ENCODE measurements around the gene HSDL1. TPM values are rescaled to one million over a fixed set of nuclear protein-coding genes. Genes with fewer than 3 reads are reported as not detected.

HSDL1 gene
- total RNA-seq, 1 donor, result 18.1 TPM

GRCh38 chr16:84143784-84144199 lies 1.2 kb downstream of the HSDL1 start:
- Histone ChIP-seq H3K4me2 (ENCODE audit: insufficient read depth, low read length) (peak overlapping the region; percentile 99), H3K27me3 (ENCODE audit: insufficient read depth, low read length) (peaks cover 9% of the 10 kb centered on the region), H3K4me1 (ENCODE audit: insufficient read depth, low read length) (peaks cover 7% of the 10 kb centered on the region), H3K36me3 (ENCODE audit: insufficient read depth, low read length) (no peaks in the 10 kb centered on the region), H3K4me3 (ENCODE audit: insufficient read depth, low read length) (peak overlapping the region; percentile 90), H2AFZ (ENCODE audit: low read length) (peak overlapping the region; percentile 93), H4K20me1 (ENCODE audit: insufficient read depth, low read length) (peaks cover 9% of the 10 kb centered on the region), H3K9me3 (ENCODE audit: low read depth, low read length) (no peaks in the 10 kb centered on the region), H3K27ac (ENCODE audit: low read depth, low read length) (peak overlapping the region; percentile 2), H3K79me2 (ENCODE audit: insufficient read depth, low read length) (peaks cover 52% of the 10 kb centered on the region)
- no peak for TF ChIP-seq CTCF (IDR thresholded peaks at IDR 0.05; ENCODE audit: extremely low read depth, low read depth, low read length)
- no peak for DNase-seq (ENCODE audit: insufficient read length, low spot score, missing footprints)

- H3K4me3 ChIP-seq (ENCODE audit: insufficient read depth, low read length), result no peak overlapping the region
- DNase-seq (ENCODE audit: insufficient read length, low spot score, missing footprints), result no peak
- H2AFZ ChIP-seq (ENCODE audit: low read length), result no peak overlapping the region
- H3K27me3 ChIP-seq (ENCODE audit: insufficient read depth, low read length), result peaks cover 9% of the 10 kb centered on the region
- no peak overlapping the region for H3K27ac ChIP-seq (ENCODE audit: low read depth, low read length)
- no peaks in the 10 kb centered on the region for H3K36me3 ChIP-seq (ENCODE audit: insufficient read depth, low read length)
- no peak for TF ChIP-seq CTCF (IDR thresholded peaks at IDR 0.05; ENCODE audit: extremely low read depth, low read depth, low read length)
- H3K4me2 ChIP-seq (ENCODE audit: insufficient read depth, low read length), result no peak overlapping the region
- no peaks in the 10 kb centered on the region for H3K9me3 ChIP-seq (ENCODE audit: low read depth, low read length)
- peaks cover 57% of the 10 kb centered on the region for H3K79me2 ChIP-seq (ENCODE audit: insufficient read depth, low read length)
- peaks cover 11% of the 10 kb centered on the region for H4K20me1 ChIP-seq (ENCODE audit: insufficient read depth, low read length)
- H3K4me1 ChIP-seq (ENCODE audit: insufficient read depth, low read length), result peaks cover 7% of the 10 kb centered on the region
Observed at GRCh38 chr16:84143081-84143480, 1.9 kb downstream of the HSDL1 start.

- no peak for TF ChIP-seq CTCF (IDR thresholded peaks at IDR 0.05; ENCODE audit: extremely low read depth, low read depth, low read length)
- no peak for DNase-seq (ENCODE audit: insufficient read length, low spot score, missing footprints)
- Histone ChIP-seq H3K79me2 (ENCODE audit: insufficient read depth, low read length) (peaks cover 76% of the 10 kb centered on the region), H3K4me1 (ENCODE audit: insufficient read depth, low read length) (peaks cover 9% of the 10 kb centered on the region), H2AFZ (ENCODE audit: low read length) (no peak overlapping the region), H3K4me2 (ENCODE audit: insufficient read depth, low read length) (no peak overlapping the region), H3K27ac (ENCODE audit: low read depth, low read length) (no peak overlapping the region), H3K27me3 (ENCODE audit: insufficient read depth, low read length) (peaks cover 3% of the 10 kb centered on the region), H3K9me3 (ENCODE audit: low read depth, low read length) (no peaks in the 10 kb centered on the region), H3K36me3 (ENCODE audit: insufficient read depth, low read length) (no peaks in the 10 kb centered on the region), H3K4me3 (ENCODE audit: insufficient read depth, low read length) (no peak overlapping the region), H4K20me1 (ENCODE audit: insufficient read depth, low read length) (peaks cover 23% of the 10 kb centered on the region)
Observed at GRCh38 chr16:84141143-84141670, 3.8 kb downstream of the HSDL1 start.

GRCh38 chr16:84139628-84140258 lies 5.2 kb downstream of the HSDL1 start:
- DNase-seq (ENCODE audit: insufficient read length, low spot score, missing footprints), result no peak
- H3K4me2 ChIP-seq (ENCODE audit: insufficient read depth, low read length), result no peak overlapping the region
- H2AFZ ChIP-seq (ENCODE audit: low read length), result no peak overlapping the region
- H3K4me3 ChIP-seq (ENCODE audit: insufficient read depth, low read length), result no peak overlapping the region
- H3K36me3 ChIP-seq (ENCODE audit: insufficient read depth, low read length), result no peaks in the 10 kb centered on the region
- no peak overlapping the region for H3K27ac ChIP-seq (ENCODE audit: low read depth, low read length)
- no peak for TF ChIP-seq CTCF (IDR thresholded peaks at IDR 0.05; ENCODE audit: extremely low read depth, low read depth, low read length)
- no peaks in the 10 kb centered on the region for H3K9me3 ChIP-seq (ENCODE audit: low read depth, low read length)
- H3K79me2 ChIP-seq (ENCODE audit: insufficient read depth, low read length), result peaks cover 83% of the 10 kb centered on the region
- peaks cover 30% of the 10 kb centered on the region for H4K20me1 ChIP-seq (ENCODE audit: insufficient read depth, low read length)
- peaks cover 12% of the 10 kb centered on the region for H3K4me1 ChIP-seq (ENCODE audit: insufficient read depth, low read length)
- no peaks in the 10 kb centered on the region for H3K27me3 ChIP-seq (ENCODE audit: insufficient read depth, low read length)
